ENCODE results near the gene CIAO2A. TPM values are rescaled to one million over a fixed set of nuclear protein-coding genes. Genes with fewer than 3 reads are reported as not detected.

The CIAO2A gene
- total RNA-seq, 1 donor from 2014 or later = 66.7 TPM

DNA sequence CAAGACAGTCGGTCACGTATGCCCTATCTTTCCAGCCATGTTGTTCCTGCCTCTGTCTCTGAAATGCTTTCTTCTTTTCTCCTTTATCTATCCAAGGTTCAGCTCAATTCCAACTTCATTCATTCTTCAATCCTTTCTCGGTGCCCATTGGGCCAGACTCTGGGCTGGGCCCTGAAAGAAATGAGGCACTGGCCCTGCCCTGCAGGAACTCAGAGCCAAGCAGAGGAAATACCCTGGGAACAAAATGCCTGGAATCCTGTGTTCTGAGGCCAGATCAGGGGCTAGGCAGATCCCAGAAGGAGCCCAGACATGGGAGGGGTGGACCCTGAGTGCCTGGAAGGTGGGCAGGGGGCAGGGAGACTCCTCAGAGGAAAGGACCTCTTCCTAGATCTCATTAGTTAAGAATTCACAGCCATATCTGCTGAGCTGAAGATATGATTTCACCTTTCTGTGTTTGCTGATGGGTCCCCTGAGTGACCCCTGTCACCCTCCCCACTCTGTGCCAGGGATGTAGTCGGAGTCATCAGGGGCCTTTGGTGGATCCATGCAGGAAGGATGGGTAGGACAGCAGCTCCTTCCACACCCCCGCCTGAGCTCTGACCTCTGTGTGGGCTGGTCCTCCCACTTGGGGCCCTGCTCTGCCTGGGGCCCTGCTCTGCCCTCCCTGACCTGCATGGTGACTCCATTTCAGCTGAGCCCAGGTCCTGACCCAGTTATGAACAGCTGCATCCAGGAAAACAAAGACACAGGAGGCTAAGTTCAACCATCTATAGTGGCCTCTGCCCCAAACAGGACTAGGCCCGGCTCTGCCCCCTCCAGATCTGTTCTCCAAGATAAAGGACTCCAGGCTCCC is 42.0 kb downstream of the CIAO2A start:
- intact Hi-C loops (cut with DNase I) = no loop called here
- DNase-seq (ENCODE audit: missing footprints) (no peak), ATAC-seq (no peak)

DNA sequence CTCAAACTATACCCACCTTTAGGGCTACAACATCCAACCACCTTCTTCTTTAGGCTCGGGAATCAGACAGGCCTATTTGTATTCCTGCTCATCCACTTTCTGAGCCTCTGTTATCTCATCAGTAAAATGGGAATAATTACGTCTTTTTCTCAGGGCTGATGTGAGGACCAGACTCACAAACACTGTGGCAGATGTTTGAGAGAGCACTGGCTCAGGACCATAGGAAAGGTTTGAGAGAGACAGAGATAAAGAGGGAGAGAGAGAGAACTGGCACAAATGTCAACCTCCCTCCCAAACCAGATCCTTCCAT is 42.6 kb downstream of the CIAO2A start:
- ATAC-seq (no peak), DNase-seq (ENCODE audit: missing footprints) (no peak)
- intact Hi-C loops (cut with DNase I) = no loop called here

DNA sequence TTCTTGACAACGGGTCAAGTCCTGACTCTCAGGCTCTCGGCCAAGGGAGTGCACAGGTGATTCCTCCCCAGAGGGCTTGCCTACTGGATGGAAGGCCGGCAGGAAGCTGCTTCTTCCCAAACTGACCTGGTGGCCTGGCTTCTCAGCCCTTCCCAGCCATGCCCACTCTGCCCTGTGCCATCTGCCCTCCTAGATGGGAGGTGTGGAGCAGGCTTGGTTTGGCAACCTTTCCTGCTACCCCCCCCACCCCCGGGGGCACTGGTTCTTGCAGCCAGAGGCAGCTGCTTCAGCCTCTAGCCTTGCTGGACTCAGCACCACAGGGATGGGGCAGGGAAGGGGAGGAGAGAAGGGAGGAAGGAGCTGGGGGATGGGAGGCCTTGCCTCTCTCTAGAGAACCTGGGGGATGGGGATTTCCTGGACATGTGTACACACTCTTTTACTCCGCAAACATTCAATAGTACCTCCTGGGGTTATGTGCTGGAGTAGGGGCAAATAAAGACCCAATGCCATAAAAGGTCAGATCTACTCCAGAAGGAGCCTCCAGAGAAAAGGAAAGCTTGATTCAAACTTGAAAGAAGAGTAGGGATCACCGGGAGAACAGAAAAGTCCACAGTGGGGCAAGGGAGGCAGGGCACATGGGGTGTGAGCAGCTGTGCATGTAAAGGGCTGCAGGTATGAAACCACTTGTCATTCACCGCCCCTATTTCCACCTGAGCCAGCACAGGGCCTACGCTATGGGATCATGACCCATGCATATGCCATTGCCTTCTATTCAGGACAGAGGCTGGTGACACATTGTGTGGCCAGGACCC is 43.2 kb downstream of the CIAO2A start:
- ATAC-seq = no peak
- intact Hi-C loops (cut with DNase I) = no loop called here
- no peak for DNase-seq (ENCODE audit: missing footprints)

GRCh38 chr15:64048781-64049460 is 44.7 kb downstream of the CIAO2A start:
- DNase-seq (ENCODE audit: missing footprints) (no peak), ATAC-seq (no peak)
- intact Hi-C loops (cut with DNase I) = loop anchor here (5.0 kb wide), 2 partner anchors 132 to 297 kb away; no protein-coding TSS in a partner anchor

DNA sequence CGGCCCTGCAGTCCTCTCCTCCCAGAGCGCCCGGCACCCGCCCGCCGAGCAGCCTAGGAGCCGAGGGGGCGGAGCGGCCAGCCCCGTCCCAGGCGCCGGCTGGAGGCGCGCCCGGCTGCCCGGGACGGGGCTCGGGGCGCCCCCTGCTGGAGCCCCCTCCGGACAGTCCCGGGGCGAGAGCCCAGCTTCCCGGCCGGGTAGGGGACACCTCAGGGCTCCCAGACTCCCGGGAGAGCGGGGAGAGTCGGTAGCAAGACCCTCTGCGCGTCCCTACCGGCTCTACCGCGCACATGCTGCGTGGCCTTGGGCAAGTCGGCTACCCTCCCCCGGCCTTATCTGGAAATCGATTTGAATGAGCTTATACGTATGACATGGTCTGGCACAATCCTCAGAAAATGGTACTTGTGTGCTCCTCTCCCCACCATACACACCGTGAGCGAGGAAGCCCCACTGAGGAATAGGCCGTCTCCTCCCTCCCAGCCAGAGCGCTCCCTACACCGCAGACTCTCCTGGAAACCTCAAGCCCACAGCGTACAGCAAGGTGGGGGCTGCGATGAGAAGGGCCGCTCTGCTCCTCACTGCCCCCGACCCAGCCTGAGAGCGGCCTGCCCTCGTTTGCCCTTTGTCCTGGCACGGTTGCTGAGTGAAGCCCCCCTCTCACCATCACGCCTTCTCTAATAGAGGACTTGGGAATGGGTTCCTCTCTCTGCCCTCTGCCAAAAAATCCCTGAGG is 47.1 kb downstream of the CIAO2A start, which contains the start of gene DAPK2:
DAPK2 (minus strand) TSS at position 65 of the 733 bp plus-strand sequence. CDS start 6,224 bp downstream, outside the sequence.
- peak; percentile 91 for ATAC-seq

DNA sequence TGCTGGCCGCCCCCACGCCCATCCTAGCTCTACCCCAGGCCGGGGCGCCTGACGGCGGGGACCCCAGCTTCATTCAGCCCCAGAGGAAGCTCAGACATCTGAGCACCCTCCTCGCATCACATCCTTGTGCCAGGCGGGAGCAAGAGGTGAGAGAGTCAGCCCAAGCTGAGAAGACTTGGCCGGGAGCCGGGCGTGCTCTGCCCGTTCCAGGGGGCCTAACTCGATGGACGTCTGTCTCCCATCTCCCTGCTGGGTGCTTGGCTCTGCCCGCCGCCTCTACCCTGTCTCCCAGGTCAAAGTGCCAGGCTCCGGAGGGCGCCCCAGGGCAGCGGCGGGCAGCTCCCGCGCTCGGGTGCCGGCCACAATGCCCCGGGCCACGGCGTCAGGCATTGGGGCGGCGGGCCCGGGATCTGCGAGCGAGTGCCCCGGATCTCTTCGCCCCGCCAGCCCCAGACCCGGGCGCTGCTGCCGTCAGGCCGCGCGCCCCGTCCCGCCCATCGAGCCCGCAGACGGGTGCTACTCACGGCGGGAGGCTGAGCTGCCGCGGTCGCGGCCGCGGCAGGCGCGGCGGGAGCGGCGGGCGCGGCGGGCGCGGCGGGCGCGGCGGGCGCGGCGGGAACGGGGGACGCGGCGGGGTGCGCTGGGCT is 47.7 kb downstream of the CIAO2A start:
- ATAC-seq (peak; percentile 16), DNase-seq (ENCODE audit: missing footprints) (peak; percentile 72)
- intact Hi-C loops (cut with DNase I) = loop anchor here (1.0 to 5.0 kb wide), 4 partner anchors 61 to 294 kb away; no protein-coding TSS in a partner anchor

More for the DNA sequence above, 47.1 kb downstream of the CIAO2A start, which contains the start of gene DAPK2:
- intact Hi-C loops (cut with DNase I) = loop anchor here (1.0 to 5.0 kb wide), 3 partner anchors 101 to 294 kb away; no protein-coding TSS in a partner anchor
- DNase-seq (ENCODE audit: missing footprints) = peak; percentile 88

- DNase-seq (ENCODE audit: missing footprints) (no peak), ATAC-seq (peak; percentile 1)
- intact Hi-C loops (cut with DNase I) = loop anchor here (2.0 to 5.0 kb wide), 3 partner anchors 60 to 293 kb away; no protein-coding TSS in a partner anchor
These were observed 48.6 kb downstream of the CIAO2A start for GRCh38 chr15:64045101-64045435.

GRCh38 chr15:64044300-64045100 is 49.1 kb downstream of the CIAO2A start:
- ATAC-seq (no peak), DNase-seq (ENCODE audit: missing footprints) (no peak)
- intact Hi-C loops (cut with DNase I) = loop anchor here (2.0 to 5.0 kb wide), 3 partner anchors 60 to 292 kb away; no protein-coding TSS in a partner anchor

DNA sequence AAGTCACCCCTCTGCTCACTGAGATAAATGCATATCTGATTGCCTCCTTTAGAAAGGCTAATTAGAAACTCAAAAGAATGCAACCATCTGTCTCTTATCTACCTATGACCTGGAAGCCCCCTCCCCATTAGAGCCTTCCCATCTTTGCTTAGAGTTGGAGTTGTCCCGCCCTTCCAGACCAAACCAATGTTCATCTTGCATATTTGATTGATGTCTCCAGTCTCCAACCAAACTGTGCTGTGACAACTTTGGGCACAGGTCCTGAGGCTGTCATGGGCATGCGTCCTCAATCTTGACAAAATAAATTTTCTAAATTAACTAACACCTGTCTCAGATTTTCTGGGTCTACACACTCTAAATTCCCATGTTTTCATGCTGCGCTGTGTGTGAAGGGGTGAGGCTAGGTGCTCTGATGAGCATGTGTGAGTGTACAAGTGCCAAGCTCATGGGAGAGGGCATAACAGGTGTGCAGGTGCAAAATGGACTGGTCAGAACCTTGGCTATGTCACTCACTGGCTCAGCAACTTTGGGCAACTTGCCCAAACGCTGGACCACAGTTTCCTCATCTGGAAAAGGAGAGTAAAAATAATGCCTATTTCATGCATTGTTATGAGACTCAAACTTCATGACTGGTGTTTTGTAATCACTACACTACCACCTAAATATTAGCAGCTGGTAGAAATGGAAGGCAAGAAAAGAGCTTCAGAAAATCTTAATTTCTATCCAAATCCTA is 54.6 kb downstream of the CIAO2A start:
- ATAC-seq (no peak), DNase-seq (ENCODE audit: missing footprints) (no peak)
- intact Hi-C loops (cut with DNase I) = no loop called here

DNA sequence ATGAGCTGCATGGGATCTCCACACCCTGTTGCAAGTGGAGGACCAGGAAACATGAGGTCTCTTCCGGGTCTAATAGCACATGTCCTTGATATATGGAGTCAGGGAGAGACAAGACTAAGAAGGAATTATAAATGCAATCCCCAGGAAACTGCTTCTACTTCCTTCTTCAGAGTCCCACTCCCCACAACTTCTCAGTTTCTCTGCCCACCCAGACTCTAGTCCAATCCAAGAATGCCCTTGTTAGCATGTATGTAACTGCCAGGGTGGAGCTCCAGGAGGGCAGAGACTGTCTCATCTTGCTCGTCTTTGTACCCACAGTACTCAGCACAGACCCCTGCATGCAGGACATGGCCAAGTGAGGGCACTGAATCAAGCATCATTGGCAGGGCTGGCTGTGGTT is 55.7 kb downstream of the CIAO2A start:
- no peak for DNase-seq (ENCODE audit: missing footprints)
- intact Hi-C loops (cut with DNase I) = no loop called here
- no peak for ATAC-seq

GRCh38 chr15:64037116-64037515 is 56.5 kb downstream of the CIAO2A start:
- ATAC-seq = no peak
- intact Hi-C loops (cut with DNase I) = no loop called here
- no peak for DNase-seq (ENCODE audit: missing footprints)

DNA sequence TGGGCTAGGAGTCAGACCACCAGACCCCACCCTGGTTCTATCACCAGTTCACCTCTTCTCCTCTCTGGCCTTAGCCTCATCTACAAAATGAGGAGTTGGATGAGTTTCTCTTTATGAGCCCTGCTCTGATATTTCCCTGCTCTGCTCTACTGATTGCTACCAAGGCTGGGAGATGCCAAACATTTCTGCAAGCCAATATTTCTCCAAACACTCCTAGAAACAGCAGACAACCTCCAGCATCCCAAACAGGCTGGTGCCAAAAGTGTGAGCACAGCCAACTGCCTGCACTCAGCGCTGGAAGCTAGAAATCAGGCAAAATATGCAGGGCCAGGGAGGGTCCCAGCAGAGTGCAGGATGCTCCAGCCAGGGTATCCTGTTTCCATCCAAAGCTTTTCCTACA is 58.1 kb downstream of the CIAO2A start:
- DNase-seq (ENCODE audit: missing footprints) = no peak
- peak; percentile 58 for ATAC-seq
- intact Hi-C loops (cut with DNase I) = no loop called here

DNA sequence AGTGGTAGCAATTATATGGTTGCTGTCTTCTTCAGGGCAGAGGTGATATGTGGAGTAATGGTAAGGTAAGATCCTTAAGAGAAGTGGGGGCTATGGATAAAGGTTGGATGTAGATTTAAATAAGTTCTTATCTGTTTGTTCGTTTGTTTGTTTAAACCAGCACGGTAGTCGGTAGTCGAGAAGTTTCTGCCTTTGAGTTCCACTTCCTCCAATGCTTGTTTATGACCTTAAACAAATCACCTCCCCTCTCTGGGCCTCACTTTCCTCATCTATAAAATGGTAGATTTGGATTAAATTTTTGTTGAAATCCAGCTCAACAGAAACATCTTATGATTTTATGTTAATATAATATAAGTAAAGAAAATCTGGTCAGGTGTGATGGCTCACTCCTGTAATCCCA is 59.1 kb downstream of the CIAO2A start:
- DNase-seq (ENCODE audit: missing footprints) = no peak
- intact Hi-C loops (cut with DNase I) = no loop called here
- ATAC-seq = no peak

DNA sequence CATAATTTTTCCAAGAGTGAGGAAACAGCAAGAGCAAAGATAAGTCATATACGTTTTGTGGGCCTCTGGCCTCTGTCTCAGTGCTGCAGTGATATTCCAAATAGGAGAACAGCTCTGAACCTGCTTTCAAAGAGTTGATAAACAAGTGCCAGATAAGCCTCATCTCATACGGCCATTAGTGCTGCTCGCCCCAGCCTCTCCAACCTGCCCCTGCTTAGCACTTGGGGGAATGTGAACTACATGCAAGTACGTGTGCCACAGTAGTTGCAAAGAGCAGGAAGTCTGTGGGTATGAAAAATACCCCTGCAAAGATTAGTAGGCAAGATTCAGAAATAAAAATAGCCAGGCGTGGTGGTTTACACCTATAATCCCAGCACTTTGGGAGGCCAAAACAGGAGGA is 61.3 kb downstream of the CIAO2A start:
- intact Hi-C loops (cut with DNase I) = no loop called here
- ATAC-seq (peak; percentile 33), DNase-seq (ENCODE audit: missing footprints) (no peak)

- ATAC-seq (no peak), DNase-seq (ENCODE audit: missing footprints) (no peak)
- intact Hi-C loops (cut with DNase I) = no loop called here
These were observed 63.5 kb downstream of the CIAO2A start for GRCh38 chr15:64030123-64030522.

GRCh38 chr15:64029633-64030032 is 64.0 kb downstream of the CIAO2A start:
- DNase-seq (ENCODE audit: missing footprints) (no peak), ATAC-seq (no peak)
- intact Hi-C loops (cut with DNase I) = no loop called here

GRCh38 chr15:64029110-64029509 is 64.5 kb downstream of the CIAO2A start:
- no peak for DNase-seq (ENCODE audit: missing footprints)
- no peak for ATAC-seq
- intact Hi-C loops (cut with DNase I) = no loop called here
